Keratinocyte (primary cell): ENCODE data around the gene VSIG8. TPM values are rescaled to one million over a fixed set of nuclear protein-coding genes. Genes with fewer than 3 reads are reported as not detected.

Experiments
- DNase-seq: peaks from one replicate; pipeline ENCODE4 v3.0.0-alpha.2; 2011; ENCODE audit warnings: low read depth, missing footprints, low spot score
- FAIRE-seq: peaks from 2 replicates; lab custom pipeline; 2011; peaks lifted over from hg19 to GRCh38; lab: Jason Lieb, UNC
- H2AFZ ChIP-seq: 2 replicates; pipeline ENCODE4 v1.6.0; 2012; ENCODE audit warnings: low read length, control low read depth, inconsistent platforms; ENCODE audit not compliant: control insufficient read depth
- H3K27ac ChIP-seq: 2 replicates; pipeline ENCODE4 v1.5.1; 2011; ENCODE audit warnings: low read length; ENCODE audit not compliant: control insufficient read depth, insufficient read depth
- H3K27me3 ChIP-seq: 3 replicates; pipeline ENCODE4 v1.6.0; 2011; ENCODE audit warnings: low read length; ENCODE audit not compliant: control insufficient read depth, insufficient read depth; ENCODE audit errors: extremely low read depth
- H3K36me3 ChIP-seq, 2 experiments: 2 replicates in 1 of 2; 3 replicates in 1 of 2; pipeline ENCODE4 v1.5.1; 2011; ENCODE audit warnings: low read length in 2 of 2, mild to moderate bottlenecking in 1 of 2; ENCODE audit not compliant: control insufficient read depth in 2 of 2, insufficient read depth in 2 of 2; ENCODE audit errors: extremely low read depth in 1 of 2
- H3K4me1 ChIP-seq: 3 replicates; pipeline ENCODE4 v1.5.1; 2011; ENCODE audit warnings: low read length; ENCODE audit not compliant: control insufficient read depth, insufficient read depth; ENCODE audit errors: extremely low read depth
- H3K4me2 ChIP-seq: 3 replicates; pipeline ENCODE4 v1.6.0; 2011; ENCODE audit warnings: low read depth, low read length; ENCODE audit not compliant: control insufficient read depth, insufficient read depth; ENCODE audit errors: extremely low read depth
- H3K4me3 ChIP-seq, 3 experiments: fragments of 200-600 bp in 1 of 3; sonication (generic) in 1 of 3; 2 replicates in 2 of 3; 3 replicates in 1 of 3; pipeline ENCODE4 v1.5.1; 2011 to 2016; ENCODE audit warnings: low read length in 3 of 3, mild to moderate bottlenecking in 3 of 3, control low read depth in 2 of 3, inconsistent platforms in 1 of 3, low read depth in 1 of 3, mixed read lengths in 1 of 3, mixed run types in 1 of 3, moderate library complexity in 1 of 3; ENCODE audit not compliant: control insufficient read depth in 2 of 3, insufficient read depth in 2 of 3; ENCODE audit errors: extremely low read depth in 1 of 3
- H3K79me2 ChIP-seq: 2 replicates; pipeline ENCODE4 v1.6.0; 2012; ENCODE audit warnings: low read length; ENCODE audit not compliant: control insufficient read depth, insufficient read depth
- H3K9ac ChIP-seq: 3 replicates; pipeline ENCODE4 v1.6.0; 2011; ENCODE audit warnings: low read length; ENCODE audit not compliant: control insufficient read depth, insufficient read depth; ENCODE audit errors: extremely low read depth
- H3K9me1 ChIP-seq: 3 replicates; pipeline ENCODE4 v1.6.0; 2011; ENCODE audit warnings: low read length; ENCODE audit not compliant: control insufficient read depth, insufficient read depth; ENCODE audit errors: extremely low read depth
- H3K9me3 ChIP-seq: 2 replicates; pipeline ENCODE4 v1.5.1; 2012; ENCODE audit warnings: low read depth, low read length; ENCODE audit not compliant: control insufficient read depth
- H4K20me1 ChIP-seq: 3 replicates; pipeline ENCODE4 v1.6.0; 2011; ENCODE audit warnings: low read length; ENCODE audit not compliant: control insufficient read depth, insufficient read depth; ENCODE audit errors: extremely low read depth
- CTCF ChIP-seq, 3 experiments: IDR thresholded peaks in 1 of 3; conservative IDR thresholded peaks in 1 of 3; optimal IDR thresholded peaks in 1 of 3; 2 replicates in 2 of 3; 3 replicates in 1 of 3; pipeline versions ENCODE3 to v1.5.1; 2011; ENCODE audit warnings: low read length in 3 of 3, mild to moderate bottlenecking in 3 of 3, moderate library complexity in 2 of 3, control low read depth in 1 of 3, inconsistent platforms in 1 of 3; ENCODE audit not compliant: insufficient read depth in 2 of 3; ENCODE audit errors: extremely low read depth in 1 of 3
- EZH2 ChIP-seq: IDR thresholded peaks from one replicate; pipeline ENCODE4 v1.6.1; 2012; ENCODE audit warnings: inconsistent platforms, mild to moderate bottlenecking, low read length, moderate library complexity
- dilution Hi-C: fragments of 300-500 bp; cut with MboI; formaldehyde crosslinking; loops from one replicate; pipeline ENCODE4 v1.7.0; 2020; ENCODE audit warnings: low sequenced_read_pairs; ENCODE audit not compliant: extremely low pct_ligation_motif_present
- polyA plus RNA-seq, 5 experiments: library from polyadenylated mRNA; depleted of rRNA in 3 of 5; stranded (reverse) in 3 of 5; stranded (forward) in 1 of 5; unstranded in 1 of 5; fragments of >200 nt; gene quantifications; 1 replicate in 1 of 5; 2 replicates in 3 of 5; 3 replicates in 1 of 5; pipeline versions ENCODE4 v1.2.1 to v1.2.3, GENCODE V29; 2011 to 2012; ENCODE audit warnings: missing spikeins in 2 of 5, low read depth in 1 of 5, low replicate concordance in 1 of 5

Gene VSIG8
- polyA plus RNA-seq, 1 donor (not counting 4 experiments of a cell fraction or from before 2014, with no cell fraction given): 0.56 TPM

GRCh38 chr1:159864262-159864661, 1.8 kb upstream of the VSIG8 start:
- peaks cover 63% of the 10 kb centered on the region for H3K4me1 ChIP-seq
- TF ChIP-seq EZH2 (no peak), CTCF (optimal IDR thresholded peaks at IDR 0.05 in 1 of 3, IDR thresholded peaks at IDR 0.05 in 1 of 3, conservative IDR thresholded peaks at IDR 0.05 in 1 of 3; ENCODE audit: extremely low read depth in 1 of 3, insufficient read depth in 2 of 3, low read length in 3 of 3) (no peak)
- peaks cover 4% of the 10 kb centered on the region for H3K9me1 ChIP-seq
- no peaks in the 10 kb centered on the region for H3K79me2 ChIP-seq
- no peaks in the 10 kb centered on the region for H3K27me3 ChIP-seq
- no peaks in the 10 kb centered on the region for H3K36me3 ChIP-seq
- dilution Hi-C loops: no loop called here
- no peak overlapping the region for H3K9ac ChIP-seq
- H3K9me3 ChIP-seq: no peaks in the 10 kb centered on the region
- H3K27ac ChIP-seq: no peak overlapping the region
- H3K4me2 ChIP-seq: no peak overlapping the region
- no peak overlapping the region for H2AFZ ChIP-seq
- H4K20me1 ChIP-seq: no peaks in the 10 kb centered on the region
- no peak for FAIRE-seq
- DNase-seq: no peak
- H3K4me3 ChIP-seq: no peak overlapping the region

- no peaks in the 10 kb centered on the region for H3K79me2 ChIP-seq
- TF ChIP-seq CTCF (optimal IDR thresholded peaks at IDR 0.05 in 1 of 3, IDR thresholded peaks at IDR 0.05 in 1 of 3, conservative IDR thresholded peaks at IDR 0.05 in 1 of 3; ENCODE audit: extremely low read depth in 1 of 3, insufficient read depth in 2 of 3, low read length in 3 of 3): no peak
- no peak for TF ChIP-seq EZH2
- no peaks in the 10 kb centered on the region for H3K9me1 ChIP-seq
- no peak for DNase-seq
- FAIRE-seq: no peak
- H4K20me1 ChIP-seq: no peaks in the 10 kb centered on the region
- H2AFZ ChIP-seq: no peak overlapping the region
- H3K4me1 ChIP-seq: peaks cover 41% of the 10 kb centered on the region
- no peak overlapping the region for H3K4me3 ChIP-seq
- no peaks in the 10 kb centered on the region for H3K36me3 ChIP-seq
- no peak overlapping the region for H3K9ac ChIP-seq
- H3K4me2 ChIP-seq: no peak overlapping the region
- H3K27ac ChIP-seq: no peak overlapping the region
- no peaks in the 10 kb centered on the region for H3K9me3 ChIP-seq
- no peaks in the 10 kb centered on the region for H3K27me3 ChIP-seq
- dilution Hi-C loops: no loop called here
These were observed 426 bp downstream of the VSIG8 start for GRCh38 chr1:159862031-159862430.
